GM08714 (cell line): ENCODE measurements around the gene PCGF2.
"Not testable (repeated sequence)": the region's sequence is repeated elsewhere in the genome, so short reads cannot be mapped to it uniquely, and the experiment has no call there.

Experiments used
- H3K4me3 ChIP-seq: fragments of 200-500 bp; sonication (Bioruptor generic); 2 replicates; pipeline ENCODE4 v1.5.1; 2014; ENCODE audit warnings: mild to moderate bottlenecking, low read length, inconsistent platforms
- ZNF274 ChIP-seq: IDR thresholded peaks from 2 replicates; pipeline ENCODE4 v1.6.1; 2012; ENCODE audit warnings: mild to moderate bottlenecking, low read depth, low read length

PCGF2 gene

DNA sequence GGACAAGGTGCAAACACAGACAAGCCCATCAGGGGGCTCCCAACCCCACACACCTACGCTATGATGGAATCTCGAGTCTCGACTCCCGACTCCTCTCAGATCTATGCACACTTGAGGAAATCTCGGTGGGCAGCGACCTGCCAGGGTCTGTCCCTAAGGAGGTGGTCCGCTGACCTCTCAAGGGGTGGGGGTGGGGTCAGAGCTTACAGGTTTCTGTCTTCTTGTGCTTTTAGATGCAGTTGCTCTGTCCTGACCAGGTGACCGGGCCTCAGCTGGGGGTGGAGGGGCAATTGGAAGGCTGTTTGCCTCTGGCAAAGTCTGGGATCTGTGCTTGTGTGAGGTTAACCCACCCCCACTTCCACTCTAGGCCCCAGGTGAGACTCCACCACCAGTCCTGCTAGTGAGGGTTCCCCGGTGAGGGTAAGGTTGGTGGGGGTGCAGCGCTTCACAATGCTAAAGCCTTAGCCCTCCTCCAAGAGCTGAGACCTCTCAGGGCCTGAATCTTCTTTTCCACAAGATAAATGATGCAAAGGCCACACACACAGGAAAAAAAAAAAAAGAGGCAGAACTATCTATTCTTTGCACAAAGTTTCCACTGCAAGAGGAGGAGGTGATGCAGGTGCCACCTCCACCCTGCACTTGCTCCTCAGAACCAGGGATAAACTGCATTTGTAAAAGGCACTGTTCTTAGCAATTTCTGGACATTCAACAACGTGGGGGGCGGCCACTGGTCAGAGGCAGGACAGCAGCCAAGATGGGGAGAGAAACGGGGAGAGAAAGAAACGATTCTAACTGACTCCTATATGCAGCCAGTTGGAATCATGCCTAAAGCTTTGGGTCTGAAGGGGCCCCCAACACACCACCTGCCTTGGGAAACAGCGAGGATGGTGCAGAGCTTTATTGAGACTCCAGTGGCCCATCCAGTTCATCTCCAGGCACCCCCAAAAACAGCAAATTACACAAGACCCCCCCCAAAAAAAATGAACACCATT lies 13.9 kb downstream of the PCGF2 start:
- H3K4me3 ChIP-seq: no peak overlapping the region
- no peak for TF ChIP-seq ZNF274

DNA sequence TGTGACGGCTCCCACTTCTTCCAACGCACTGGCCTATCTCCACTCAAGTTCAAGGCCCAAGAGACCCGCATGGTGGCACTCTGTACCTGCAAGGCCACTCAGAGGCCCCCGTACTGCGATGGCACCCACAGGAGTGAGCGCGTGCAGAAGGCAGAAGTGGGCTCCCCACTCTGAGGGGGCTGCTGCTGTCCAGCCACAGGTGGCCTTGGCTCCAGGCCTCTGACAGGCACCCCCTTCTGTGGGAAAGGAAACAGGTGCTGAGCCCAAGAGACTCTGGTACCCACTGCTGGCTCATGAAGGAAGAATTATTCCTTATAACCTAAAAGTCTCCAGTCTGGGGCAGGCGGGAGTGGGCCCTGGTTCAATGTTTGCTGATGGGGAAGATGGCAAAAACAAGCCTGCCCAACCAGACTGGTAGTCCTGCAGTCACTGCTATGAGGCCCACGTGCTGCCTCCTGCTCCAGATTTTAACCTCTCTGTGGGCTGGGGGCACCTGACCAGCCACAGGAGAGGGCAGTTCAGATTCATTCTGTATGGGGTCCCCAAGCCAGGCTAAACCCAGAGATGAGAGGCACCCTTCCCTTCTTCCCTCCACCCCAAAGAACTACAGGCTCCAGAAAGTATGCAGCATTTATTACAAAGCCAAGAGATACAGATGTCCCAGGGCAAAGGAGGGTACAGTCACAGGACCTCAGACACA lies 14.7 kb downstream of the PCGF2 start:
- TF ChIP-seq ZNF274: no peak
- H3K4me3 ChIP-seq: no peak overlapping the region

DNA sequence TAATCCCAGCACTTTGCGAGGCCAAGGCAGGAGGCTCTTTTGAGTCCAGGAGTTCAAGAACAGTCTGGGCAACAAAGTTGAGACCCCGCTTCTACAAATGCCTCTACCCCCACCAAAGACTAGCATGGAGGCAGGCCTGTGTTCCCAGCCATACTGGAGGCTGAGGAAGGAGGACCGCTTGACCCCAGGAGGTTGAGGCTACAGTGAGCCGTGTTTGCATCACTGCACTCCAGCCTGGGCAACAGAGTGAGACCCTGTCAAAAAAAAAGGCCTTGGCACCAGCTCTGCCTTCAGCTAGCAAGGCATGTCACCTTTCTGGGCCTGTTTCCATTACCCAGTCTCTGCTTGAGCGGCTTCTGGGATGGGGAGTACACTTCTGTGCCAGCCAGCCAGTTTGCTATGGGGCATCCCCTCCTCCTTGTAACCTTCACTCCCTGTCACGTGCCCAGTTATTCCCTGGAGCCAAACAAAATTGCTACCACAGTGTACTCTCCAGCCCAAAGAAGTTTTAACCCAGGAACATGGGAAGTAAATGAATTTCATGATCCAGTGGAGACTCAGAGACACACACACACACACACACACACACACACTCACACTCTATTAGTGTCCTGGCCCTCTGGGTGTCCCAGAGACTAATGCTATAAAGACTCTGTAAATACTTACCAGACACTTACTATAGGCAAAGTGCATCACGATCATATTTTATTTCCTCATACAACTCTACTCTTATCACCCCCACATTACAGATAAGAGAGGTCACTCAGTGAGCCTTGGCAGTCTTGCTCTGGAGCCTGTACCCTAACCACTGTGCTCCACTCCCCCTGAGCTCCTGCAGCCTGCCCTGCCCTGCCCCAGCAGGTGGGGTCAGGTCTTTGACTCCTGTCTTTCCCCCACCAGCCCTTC lies 15.5 kb downstream of the PCGF2 start:
- H3K4me3 ChIP-seq: no peak overlapping the region
- TF ChIP-seq ZNF274: no peak

DNA sequence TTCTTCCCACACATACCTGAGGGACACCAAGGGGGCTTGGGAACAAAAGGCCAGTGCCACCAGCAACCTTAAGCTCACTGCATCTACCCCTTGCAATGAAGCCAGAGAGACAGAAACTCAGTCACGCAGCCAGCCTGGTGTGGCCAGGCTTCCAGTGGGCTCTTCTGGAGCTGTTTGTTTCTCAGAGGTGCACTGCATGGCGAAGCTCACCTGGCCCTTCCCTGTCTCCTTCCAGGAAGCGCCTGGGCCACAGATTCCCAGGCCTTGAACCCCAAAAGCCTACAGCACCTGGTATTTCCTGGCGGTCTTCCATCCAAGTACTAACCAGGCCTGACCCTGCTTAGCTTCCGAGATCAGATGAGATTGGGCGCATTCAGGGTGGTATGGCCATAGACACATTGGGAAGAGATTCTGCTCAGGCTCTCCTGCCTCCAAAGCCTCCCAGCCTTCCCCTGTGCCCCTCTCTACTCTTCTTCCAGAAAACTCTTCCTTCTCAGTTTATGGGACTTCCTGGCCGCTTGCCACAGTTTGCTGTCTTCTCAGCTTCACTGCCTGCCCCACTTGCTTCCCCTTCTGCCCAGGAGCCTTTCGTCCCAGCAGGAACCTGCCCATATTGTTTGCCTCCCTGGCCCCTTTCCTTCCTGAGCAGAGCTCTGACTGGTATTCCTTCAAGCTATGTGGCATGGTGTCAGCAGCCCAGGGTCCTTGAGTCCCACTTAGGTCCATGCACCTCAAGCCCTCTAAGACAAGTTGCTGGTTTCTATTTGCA lies 16.4 kb downstream of the PCGF2 start:
- H3K4me3 ChIP-seq: no peak overlapping the region
- TF ChIP-seq ZNF274: no peak

DNA sequence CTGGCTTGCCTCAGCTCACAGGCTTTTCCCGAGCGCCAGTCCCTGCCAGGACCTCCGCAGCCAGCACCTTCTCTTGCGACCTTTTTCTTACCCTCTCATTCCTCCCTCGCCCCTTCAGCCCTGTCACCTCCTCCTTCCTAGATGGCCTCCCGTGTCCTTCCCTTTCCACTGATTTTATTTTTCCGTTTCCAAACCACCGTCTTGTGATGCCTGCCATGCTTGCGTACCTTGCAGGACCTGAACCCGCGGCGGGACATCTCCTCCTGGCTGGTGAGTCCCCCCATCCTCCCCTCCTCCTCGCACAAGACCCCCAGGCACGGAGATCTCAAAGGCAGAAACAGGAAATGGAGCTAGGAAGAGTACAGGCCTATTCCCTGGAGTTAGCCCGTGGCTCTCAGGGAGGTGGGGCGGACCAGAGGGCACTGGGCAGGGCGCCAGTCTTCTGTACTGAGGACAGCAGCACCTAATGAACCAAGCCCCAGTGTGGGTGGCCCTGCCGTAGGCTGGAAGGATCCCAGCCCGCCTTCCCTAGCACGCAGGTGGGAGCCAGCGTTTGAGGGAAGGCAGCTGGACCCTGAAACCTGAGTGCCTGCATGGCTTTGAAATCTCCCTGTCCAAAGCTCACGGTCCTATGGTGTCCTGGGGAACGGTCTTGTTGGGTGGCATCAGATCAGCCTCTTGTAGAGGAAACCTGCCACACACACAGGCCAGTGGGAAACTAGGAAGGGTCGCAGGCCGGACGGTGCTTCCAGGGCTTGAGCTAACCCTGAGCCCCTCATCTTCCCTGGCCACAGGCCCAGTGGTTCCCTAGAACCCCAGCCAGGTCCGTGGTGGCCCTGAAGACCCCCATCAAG lies 17.4 kb downstream of the PCGF2 start:
- no peak for TF ChIP-seq ZNF274
- peak overlapping the region; percentile 80 for H3K4me3 ChIP-seq

DNA sequence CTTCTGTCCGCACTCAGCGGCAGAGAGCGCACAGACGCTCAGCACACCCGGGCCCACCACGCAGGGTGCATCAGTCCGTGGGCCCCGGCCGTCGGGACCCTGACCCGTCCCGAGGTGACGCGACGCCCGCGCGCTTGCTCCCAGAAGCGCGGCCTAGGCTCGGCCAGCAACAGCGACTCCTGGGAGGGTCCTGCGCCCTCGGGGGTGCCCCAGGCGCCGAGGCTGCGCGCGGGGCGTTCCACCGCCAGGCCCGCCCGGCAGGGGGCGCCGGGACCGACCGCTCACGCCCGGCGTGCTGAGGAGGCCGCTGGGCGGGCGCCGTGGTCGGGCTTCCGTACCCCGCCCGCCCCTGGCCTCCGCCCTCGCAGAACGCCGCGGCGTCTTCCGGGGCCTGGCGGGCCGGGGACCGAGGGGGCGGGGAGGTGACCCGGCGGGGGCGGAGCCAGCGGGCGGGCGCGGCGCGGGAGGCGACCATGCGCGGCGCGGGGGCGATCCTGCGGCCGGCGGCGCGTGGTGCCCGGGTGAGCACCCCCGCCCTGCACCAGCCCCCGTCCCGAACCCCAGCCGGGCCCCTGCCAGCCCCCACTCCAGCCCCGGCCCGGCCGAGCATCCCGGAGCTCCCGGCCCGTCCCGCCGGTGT lies 18.1 kb downstream of the PCGF2 start, which contains the start of gene CISD3:
TSS of gene CISD3 (plus strand) at position 456 of the 640 bp plus-strand sequence. CDS start at position 474, 18 bp downstream.
- peak within 1 kb of the TSS; percentile 80 for H3K4me3 ChIP-seq
- TF ChIP-seq ZNF274: no peak

DNA sequence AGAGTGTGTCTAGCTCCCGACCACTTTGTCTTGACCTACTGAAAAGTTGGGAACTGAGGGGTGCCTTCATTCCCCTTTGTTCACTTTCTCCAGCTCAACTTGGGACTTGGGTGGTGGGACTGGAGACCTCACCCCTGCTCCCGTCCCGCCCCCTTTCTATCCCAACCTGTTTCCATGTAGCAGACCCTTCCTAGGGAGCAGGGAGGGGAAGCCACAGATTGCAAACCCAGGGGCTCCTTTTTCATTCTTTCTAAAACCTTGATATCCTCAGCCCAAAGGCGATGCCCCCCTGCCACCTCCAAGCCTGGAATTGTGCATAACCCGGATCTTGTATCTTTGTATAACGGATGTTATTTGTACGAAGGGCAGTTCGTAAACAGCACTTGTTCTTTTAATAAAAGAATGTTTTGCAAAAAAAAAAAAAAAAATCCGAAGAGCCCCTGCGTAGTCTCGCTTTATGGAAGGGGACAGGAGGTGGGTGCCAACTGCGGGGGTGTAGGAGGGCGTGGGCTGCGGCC lies 18.7 kb downstream of the PCGF2 start:
- H3K4me3 ChIP-seq: peak overlapping the region; percentile 47; the same call in 1 of the 2 replicates
- no peak for TF ChIP-seq ZNF274

DNA sequence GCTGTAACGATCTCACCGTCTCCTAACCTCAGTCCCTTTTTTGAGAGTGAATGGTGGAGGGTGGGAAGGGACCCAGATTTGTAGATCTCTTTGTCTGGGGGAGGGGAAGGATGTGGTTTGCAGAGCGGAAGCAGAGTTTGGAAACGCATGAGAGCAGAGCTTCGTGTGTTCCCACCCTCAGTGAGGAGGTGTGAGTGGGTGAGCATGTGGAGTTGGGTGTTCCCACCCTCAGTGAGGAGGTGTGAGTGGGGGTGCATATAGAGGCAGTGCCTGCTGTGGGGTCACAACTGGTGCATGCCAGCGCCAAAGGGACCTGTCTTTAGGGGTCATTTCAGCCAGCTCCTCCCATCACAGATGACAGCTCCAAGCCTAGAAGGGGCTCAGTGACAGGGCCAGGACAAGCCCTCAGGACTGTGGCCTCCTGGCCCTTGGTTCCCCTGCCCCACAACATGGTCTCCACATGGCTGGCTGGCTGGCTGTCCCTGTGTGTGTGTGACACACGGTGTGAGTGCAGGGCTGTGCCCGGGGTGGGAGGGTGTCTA lies 19.8 kb downstream of the PCGF2 start:
- no peak for TF ChIP-seq ZNF274
- H3K4me3 ChIP-seq: no peak overlapping the region

DNA sequence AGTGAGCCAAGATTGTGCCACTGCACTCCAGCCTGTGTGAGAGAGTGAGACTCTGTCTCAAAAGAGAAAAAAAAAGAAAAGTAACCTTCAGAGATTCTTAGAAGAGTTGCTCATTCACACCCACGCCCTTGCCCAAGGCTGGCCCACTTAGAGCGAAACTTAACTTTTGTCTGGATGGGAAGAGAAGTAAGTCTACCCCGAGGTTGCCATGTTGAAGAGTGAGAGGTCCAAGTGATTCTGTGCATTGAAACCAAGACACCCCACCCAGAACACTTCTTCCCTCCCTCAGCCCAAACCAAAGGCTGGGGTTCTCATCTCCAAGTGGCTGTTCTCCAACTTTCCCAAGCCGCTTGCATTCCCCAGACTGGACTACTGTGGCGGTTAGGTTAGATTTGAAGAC lies 20.4 kb downstream of the PCGF2 start:
- H3K4me3 ChIP-seq: no peak overlapping the region
- TF ChIP-seq ZNF274: no peak

DNA sequence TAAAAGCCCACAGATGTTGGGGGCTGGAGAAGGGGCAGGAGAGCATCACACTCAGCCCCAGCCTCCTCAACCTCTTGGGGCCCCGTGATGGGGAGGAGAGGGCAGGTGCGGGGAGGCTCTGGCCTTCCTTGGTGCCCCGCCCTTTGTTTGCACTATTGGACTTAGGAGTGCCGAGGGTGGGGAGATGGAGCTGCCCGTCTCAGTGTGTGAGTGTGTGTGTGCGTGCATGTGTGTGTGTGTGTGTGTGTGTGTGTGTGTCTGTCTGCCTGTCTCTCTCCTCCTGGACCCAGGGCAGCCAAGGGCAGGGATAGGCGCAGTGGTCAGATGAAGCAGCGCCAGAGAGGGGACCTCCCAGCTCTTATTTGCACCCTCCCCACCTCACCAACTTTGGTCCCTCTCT lies 22.0 kb downstream of the PCGF2 start:
- not testable (repeated sequence) for H3K4me3 ChIP-seq

DNA sequence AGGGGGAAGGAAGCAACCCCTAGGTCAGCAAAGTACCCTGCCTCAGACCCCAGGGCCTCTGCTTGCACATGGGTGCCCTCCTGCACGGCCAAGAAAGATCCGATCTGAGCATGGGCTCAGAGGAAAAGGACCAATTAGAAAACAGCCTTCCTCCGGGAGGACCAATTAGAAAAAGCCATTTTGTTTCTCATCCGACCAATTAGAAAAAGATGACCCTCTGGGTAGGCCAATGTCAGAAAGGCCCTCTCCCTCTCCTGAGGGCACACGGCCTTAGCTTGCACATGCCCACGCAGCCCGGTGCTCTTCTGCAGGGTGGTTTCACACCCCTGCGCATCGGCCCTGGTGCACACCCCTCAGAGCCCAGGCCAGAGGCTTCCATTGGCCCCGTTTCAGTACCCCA lies 23.1 kb downstream of the PCGF2 start:
- H3K4me3 ChIP-seq: no peak overlapping the region
- no peak for TF ChIP-seq ZNF274
